G401.6 (cell line): ENCODE results near the gene CAMTA1.
"Not testable (repeated sequence)": the region's sequence is repeated elsewhere in the genome, so short reads cannot be mapped to it uniquely, and the experiment has no call there.

ENCODE experiments used
- FAIRE-seq: peaks from 2 replicates; lab custom pipeline; 2012; peaks lifted over from hg19 to GRCh38; lab: Jason Lieb, UNC

Gene CAMTA1

GRCh38 chr1:7707527-7707926, 922.3 kb downstream of the CAMTA1 start:
- no peak for FAIRE-seq

DNA sequence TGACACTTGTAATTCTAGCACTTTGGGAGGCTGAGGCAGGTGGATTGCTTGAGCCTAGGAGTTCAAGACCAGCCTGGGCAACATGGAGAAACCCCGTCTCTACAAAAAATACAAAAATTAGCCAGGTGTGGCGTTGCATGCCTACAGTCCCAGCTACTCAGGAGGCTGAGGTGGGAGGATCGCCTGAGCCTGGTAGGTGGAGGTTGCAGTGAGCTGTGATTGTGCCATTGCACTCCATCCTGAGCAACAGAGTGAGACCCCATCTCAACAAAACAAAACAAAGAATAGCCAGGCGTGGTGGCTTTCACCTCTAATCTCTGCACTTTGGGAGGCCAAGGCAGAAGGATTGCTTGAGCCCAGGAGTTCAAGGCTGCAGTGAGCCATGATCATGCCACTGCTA, 922.8 kb downstream of the CAMTA1 start:
- not testable (repeated sequence) for FAIRE-seq

GRCh38 chr1:7710859-7711258, 925.6 kb downstream of the CAMTA1 start:
- FAIRE-seq: no peak

GRCh38 chr1:7712731-7713323, 927.6 kb downstream of the CAMTA1 start:
- FAIRE-seq: no peak

DNA sequence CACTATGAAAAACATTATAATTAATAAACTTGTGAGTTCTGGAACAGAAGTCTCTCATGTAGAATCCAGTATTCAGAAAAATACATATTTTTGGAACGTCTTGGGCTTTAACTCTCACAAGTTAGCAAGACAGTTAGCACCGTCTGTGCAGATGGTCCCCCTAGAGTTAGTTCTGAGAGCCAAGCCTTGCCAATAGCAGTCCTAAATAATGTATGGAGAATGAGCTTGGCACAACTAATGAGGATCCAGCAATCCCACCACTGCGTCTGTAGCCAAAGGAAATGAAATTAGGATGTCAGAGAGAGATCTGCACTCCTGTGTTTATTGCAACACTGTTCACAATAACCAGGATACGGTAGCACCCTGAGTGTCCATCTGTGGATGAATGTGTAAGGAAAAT, 931.3 kb downstream of the CAMTA1 start:
- FAIRE-seq: no peak

DNA sequence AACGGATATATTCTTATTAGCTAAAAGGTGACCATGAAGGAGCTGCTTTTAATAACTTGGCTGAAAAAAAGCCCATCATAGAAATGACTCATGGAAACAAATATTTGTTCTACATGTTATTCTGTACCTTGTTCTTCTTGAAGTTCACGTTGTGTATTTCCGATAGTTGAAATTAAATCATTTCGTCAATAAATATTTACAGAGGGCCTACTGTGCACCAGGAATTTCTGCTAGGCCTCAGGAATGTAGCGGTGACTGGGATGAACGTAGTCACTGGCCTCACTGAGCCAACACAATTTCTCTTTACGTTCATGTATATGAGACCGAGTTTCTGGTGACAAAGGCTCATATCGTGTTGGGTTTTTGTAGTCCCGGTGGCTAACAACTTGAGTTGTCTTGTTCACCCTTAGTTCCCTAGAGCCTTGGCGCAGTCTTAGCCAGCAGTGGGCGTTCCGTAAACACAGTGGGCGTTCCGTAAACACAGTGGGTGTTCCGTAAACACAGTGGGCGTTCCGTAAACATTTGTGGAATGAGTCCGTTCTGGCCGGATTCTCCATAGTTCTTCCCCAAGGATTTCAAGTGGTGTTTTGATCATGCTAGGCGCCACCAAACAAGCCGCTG, 932.6 kb downstream of the CAMTA1 start:
- FAIRE-seq: no peak

DNA sequence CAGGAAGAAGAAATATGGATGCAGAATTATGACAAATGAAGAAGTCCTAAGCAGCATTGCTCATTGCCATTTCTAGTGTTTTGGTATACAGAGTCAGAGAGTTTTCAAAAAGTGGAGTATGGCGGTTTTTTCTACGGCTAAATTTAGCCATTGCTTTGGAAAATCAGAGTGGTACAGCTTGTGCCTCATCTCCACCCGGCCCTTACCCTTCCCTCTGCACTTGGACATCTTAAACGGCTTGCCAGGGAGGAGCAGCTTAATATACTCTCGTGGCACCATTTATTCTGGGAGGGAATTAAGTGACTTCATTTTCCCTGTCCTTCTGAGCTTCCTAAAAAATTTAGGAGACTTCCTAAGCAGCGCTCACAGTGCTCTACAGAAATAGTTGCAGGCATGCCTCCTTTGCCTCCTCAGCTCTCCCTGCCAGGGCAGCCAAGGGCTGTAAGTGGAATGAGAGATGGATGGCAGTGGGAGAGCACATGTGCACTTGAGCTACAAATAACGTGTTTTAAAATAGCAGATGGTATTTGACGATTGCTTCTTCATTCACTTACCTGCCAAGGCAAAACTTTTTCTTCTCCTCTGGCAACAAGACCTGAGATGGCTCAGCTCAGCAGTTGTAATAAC, 934.3 kb downstream of the CAMTA1 start:
- no peak for FAIRE-seq

DNA sequence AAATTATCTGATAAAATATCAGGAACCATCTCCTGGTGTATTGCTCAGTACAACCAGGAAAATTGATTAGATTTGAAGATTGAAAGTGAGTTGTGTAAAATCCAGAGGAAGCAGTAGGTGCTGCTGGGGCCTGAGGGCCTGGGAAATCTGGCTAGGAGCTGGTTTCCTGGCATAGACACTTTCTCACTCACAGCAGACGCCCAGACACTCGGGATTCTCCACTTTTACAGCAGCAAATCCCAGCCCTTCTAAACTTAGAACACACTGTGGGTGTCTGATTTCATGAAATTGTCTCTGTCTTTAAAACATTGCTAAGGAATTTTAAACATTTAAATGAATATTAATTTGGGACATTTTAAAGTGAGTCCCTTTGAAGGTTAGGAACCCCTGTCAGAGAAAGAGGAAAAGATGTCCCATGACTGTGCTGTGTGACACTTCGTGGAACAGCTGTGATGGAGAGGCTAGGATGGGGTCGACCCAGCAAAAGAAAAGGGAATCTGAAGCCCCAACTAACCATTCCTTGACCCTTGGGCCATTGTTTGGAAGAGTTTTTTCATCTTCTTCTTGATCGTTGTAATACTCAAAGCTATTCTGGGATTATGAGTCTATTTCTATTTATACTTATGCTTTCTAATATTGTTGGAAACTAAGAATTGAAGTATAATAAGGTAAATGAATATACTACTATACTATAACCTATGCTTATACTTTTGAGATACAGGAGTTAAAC, 936.9 kb downstream of the CAMTA1 start:
- FAIRE-seq: peak; percentile 49

- FAIRE-seq: no peak
These were observed 937.4 kb downstream of the CAMTA1 start for GRCh38 chr1:7722670-7723012.

- FAIRE-seq: no peak
These were observed 941.4 kb downstream of the CAMTA1 start for GRCh38 chr1:7726623-7727022.

- FAIRE-seq: no peak
These were observed 942.7 kb downstream of the CAMTA1 start for GRCh38 chr1:7727809-7728471.

- no peak for FAIRE-seq
These were observed 944.5 kb downstream of the CAMTA1 start for GRCh38 chr1:7729761-7730160.

- no peak for FAIRE-seq
These were observed 947.1 kb downstream of the CAMTA1 start for GRCh38 chr1:7732331-7732730.

GRCh38 chr1:7733276-7733675, 948.0 kb downstream of the CAMTA1 start:
- FAIRE-seq: no peak

- FAIRE-seq: no peak
These were observed 952.8 kb downstream of the CAMTA1 start for GRCh38 chr1:7738044-7738443.

GRCh38 chr1:7743346-7743745, 958.1 kb downstream of the CAMTA1 start:
- no peak for FAIRE-seq

DNA sequence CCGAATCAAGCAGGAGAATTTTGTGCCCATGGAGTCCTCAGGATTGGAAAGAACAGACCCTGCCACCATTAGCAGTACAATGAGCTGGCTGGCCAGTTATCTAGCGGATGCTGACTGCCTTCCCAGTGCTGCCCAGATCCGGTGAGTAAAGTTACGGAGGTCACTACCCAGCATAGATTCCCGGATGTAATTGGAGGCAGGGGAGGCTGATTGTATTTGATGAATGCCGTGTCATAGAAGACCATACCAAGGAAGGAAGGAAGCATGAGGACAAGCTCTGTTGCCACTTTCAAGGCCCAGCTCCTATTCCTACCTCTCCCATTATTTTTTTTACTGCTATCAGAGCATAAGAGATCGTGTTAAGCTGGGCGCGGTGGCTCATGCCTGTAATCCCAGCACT, 959.6 kb downstream of the CAMTA1 start:
- no peak for FAIRE-seq

DNA sequence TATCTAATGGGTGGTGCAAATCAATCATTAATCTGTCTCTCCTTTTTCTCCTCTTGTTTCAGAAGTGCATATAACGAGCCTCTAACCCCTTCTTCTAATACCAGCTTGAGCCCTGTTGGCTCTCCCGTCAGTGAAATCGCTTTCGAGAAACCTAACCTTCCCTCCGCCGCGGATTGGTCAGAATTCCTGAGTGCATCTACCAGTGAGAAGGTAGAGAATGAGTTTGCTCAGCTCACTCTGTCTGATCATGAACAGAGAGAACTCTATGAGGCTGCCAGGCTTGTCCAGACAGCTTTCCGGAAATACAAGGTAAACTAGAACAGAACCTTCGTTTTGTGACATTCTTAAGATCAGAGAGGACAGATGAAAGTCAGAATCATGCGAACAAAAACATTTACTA, 960.5 kb downstream of the CAMTA1 start:
- no peak for FAIRE-seq

- FAIRE-seq: no peak
These were observed 962.4 kb downstream of the CAMTA1 start for GRCh38 chr1:7747605-7748004.

GRCh38 chr1:7749126-7749525, 963.9 kb downstream of the CAMTA1 start:
- no peak for FAIRE-seq

DNA sequence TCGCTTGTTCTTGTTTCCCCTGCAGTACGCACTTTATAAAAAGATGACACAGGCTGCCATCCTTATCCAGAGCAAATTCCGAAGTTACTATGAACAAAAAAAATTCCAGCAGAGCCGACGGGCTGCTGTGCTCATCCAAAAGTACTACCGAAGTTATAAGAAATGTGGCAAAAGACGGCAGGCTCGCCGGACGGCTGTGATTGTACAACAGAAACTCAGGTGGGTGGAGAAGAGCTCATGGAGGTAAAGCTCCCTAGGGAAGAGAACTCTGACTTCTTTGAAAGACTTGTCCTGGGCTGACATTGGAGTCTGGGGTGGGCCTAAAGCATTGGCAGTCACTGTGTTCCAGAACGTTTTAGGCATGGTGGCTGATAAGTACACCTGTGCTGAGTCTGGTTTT, 965.9 kb downstream of the CAMTA1 start:
- no peak for FAIRE-seq

GRCh38 chr1:7752512-7753417, 967.5 kb downstream of the CAMTA1 start:
- peak; percentile 95 for FAIRE-seq
